ENCODE measurements around the gene MFSD6L. TPM values are rescaled to one million over a fixed set of nuclear protein-coding genes. Genes with fewer than 3 reads are reported as not detected.
A peak's percentile ranks its signal among the peaks of the same experiment; 100 is the strongest.

MFSD6L gene, protein sequence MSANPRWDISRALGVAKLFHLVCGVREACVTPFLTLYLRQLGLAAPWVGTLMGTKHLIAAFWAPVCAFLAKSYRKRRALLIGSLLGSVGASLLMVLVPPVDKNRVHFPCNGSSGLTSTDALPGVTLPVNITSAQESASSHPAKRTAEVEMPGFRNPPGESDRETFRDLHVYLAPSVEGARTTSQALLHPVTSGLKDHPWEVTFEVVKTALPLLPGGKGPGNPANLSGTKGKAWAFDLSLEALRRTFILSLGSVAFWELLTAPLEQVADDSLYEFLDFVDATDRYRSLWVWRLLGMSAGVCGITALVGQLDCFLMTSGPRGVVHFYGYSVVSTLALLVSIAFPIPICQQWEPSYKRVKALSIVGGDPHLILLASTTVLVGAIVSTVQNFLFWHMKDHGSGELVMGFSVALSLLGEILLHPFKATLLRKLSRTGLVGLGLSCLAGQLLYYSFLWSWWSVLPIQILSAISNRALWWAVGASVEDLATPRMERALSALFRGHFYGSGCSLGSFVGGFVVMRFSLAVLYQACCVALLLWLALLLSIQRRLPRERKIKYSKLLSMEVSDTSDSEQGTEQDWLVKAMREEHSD
- total RNA-seq, result 1 to 10 TPM in 1 of 4 donors, under 1 TPM in 3; 0.26 to 1.0 (median 0.65) TPM

DNA sequence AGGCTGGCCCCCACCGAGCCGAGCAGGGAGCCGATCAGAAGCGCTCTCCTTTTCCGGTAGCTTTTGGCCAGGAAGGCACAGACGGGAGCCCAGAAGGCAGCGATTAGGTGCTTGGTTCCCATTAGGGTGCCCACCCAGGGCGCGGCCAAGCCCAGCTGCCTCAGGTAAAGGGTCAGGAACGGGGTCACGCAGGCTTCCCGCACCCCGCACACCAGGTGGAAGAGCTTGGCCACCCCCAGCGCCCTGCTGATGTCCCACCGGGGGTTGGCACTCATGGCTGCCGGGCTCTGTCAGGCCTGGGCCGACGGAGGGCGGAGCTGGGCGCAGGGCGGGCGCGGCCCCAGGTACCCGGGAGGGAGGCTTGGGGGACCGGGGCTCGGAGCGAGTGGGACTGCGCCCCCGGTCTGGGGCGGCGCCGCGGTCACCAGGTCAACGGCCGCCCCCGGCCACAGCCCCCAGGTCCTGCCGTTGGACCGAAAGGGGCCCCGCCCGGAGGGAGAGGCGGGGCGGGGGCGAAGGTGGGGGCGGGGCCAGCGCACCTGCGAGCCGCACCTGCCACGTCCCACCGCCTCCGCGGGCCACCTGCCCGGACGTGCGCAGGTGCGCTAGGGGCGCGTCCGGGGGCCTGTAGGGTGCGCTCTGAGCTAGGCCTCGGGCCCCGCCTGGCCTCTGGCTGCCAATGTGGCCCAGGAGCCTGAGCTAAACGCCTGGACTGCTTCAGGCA is at the start of gene MFSD6L:
MFSD6L (minus strand) TSS at position 520 of the 724 bp plus-strand sequence; CDS start at position 275, 245 bp downstream.
- TF ChIP-seq POLR2A (IDR thresholded peaks at IDR 0.05) (no peak), EP300 (IDR thresholded peaks at IDR 0.05) (no peak), POLR2AphosphoS5 (IDR thresholded peaks at IDR 0.05) (no peak)
- TF ChIP-seq, protein P1, sequence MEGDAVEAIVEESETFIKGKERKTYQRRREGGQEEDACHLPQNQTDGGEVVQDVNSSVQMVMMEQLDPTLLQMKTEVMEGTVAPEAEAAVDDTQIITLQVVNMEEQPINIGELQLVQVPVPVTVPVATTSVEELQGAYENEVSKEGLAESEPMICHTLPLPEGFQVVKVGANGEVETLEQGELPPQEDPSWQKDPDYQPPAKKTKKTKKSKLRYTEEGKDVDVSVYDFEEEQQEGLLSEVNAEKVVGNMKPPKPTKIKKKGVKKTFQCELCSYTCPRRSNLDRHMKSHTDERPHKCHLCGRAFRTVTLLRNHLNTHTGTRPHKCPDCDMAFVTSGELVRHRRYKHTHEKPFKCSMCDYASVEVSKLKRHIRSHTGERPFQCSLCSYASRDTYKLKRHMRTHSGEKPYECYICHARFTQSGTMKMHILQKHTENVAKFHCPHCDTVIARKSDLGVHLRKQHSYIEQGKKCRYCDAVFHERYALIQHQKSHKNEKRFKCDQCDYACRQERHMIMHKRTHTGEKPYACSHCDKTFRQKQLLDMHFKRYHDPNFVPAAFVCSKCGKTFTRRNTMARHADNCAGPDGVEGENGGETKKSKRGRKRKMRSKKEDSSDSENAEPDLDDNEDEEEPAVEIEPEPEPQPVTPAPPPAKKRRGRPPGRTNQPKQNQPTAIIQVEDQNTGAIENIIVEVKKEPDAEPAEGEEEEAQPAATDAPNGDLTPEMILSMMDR (IDR thresholded peaks at IDR 0.05), result no peak
- Histone ChIP-seq H3K4me3 (peak within 1 kb of the TSS; percentile 40), H3K36me3 (no peaks in the 10 kb centered on the region), H3K27me3 (peaks cover 29% of the 10 kb centered on the region), H3K27ac (no peak within 1 kb of the TSS), H3K9me3 (no peaks in the 10 kb centered on the region), H3K4me1 (peaks cover 12% of the 10 kb centered on the region)
- DNase-seq (ENCODE audit: low spot score in 2 of 2), result no peak
- 55% methylated on average over 4 of the region's 62 CpGs for WGBS

DNA sequence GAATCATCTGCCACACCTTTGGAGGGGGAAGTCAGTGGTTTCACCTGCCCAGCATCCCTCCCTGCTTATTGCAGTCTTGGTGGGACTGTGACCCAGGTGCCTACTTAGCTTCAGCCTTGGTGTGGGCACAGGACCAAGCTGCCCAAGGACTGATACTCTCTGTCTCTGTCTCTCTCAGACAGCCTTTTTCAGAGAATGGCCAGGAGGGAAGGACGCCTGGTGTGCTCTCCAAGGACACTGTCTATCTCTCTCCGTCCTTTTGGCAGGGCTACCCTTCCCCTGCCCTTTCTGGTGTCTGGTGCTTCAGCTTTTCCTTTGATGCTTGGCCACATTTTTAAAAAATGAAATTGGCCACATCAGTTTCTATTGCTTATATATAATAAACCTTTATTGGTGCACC is 48.7 kb upstream of the MFSD6L start:
- no peak for TF ChIP-seq POLR2AphosphoS5 (IDR thresholded peaks at IDR 0.05)
- TF ChIP-seq EP300 (IDR thresholded peaks at IDR 0.05), result no peak
- TF ChIP-seq, protein P1 (IDR thresholded peaks at IDR 0.05), result no peak
- TF ChIP-seq POLR2A (IDR thresholded peaks at IDR 0.05), result no peak
- WGBS, result 88% methylated on average over 2 of the region's 2 CpGs
- no peak for DNase-seq (ENCODE audit: low spot score in 2 of 2)
- Histone ChIP-seq H3K27ac (no peak overlapping the region), H3K4me3 (no peak overlapping the region), H3K9me3 (no peaks in the 10 kb centered on the region), H3K27me3 (no peaks in the 10 kb centered on the region), H3K4me1 (peaks cover 8% of the 10 kb centered on the region), H3K36me3 (no peaks in the 10 kb centered on the region)

DNA sequence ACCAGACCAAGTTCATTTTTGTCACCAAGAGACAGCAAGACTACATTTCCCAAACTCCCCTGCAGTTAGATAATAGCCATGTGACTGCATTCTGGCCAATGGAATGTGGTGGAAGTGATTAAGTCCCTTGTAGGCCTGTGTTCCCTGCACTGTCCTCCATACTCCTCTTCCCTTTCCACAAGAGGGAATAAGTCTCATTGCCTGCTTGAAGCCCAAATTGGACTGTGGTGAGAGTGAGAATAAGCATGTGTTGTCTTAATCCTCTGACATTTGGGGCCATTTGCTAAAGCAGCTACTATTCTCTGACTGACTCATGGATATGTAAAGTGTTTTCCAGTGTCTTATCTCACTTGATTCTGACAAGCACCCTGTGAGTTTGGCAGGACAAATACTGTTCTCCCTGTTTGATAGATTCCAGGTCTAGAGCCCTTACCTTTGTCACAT is 47.6 kb upstream of the MFSD6L start:
- H3K9me3 ChIP-seq, result no peaks in the 10 kb centered on the region
- no peak overlapping the region for H3K27ac ChIP-seq
- no peak overlapping the region for H3K4me3 ChIP-seq
- DNase-seq (ENCODE audit: low spot score in 2 of 2), result no peak
- no peak for TF ChIP-seq EP300 (IDR thresholded peaks at IDR 0.05)
- no peak for TF ChIP-seq POLR2AphosphoS5 (IDR thresholded peaks at IDR 0.05)
- TF ChIP-seq, protein P1 (IDR thresholded peaks at IDR 0.05), result no peak
- TF ChIP-seq POLR2A (IDR thresholded peaks at IDR 0.05), result no peak
- peaks cover 8% of the 10 kb centered on the region for H3K4me1 ChIP-seq
- H3K27me3 ChIP-seq, result no peaks in the 10 kb centered on the region
- H3K36me3 ChIP-seq, result no peaks in the 10 kb centered on the region

DNA sequence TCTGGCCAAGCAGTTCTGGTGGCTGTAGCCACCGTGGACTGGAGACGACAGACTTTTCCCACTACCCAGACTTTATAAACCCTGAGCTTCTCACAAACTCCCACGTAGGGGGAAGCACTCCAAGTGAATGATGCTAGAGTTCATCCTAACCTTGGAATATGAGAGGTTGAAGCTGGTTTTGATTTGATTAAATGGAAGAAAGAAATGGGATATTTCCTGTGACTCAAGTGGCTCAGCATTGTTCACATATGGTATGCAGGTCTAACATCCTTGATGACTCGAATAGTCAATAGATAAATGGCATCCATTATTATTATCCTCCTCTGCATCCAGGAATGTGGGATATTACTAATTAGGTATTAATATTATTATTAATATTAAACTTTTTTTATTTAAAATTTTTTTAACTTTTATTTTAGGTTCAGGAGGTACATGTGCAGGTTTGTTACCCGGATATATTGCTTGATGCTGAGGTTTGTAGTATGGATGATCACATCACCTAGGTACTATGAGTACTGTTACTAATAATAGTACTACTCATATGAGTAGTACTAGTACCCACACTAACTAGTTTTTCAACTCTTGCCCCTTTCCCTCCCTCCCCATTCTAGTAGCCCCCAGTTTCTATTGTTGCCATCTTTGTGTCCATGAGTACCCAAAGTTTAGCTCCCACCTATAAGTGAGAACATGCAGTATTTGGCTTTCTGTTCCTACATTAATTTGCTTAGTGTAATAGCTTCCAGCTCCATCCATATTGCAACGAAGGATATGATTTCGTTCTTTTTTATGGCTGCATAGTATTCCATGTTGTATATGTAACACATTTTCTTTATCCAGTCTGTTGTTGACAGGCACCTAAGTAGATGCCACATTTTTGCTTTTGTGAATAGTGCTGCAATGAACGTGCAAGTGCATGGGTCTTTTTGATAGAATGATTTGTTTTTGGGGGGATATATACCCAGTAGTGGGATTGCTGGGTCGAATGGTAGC is 45.4 kb upstream of the MFSD6L start:
- WGBS, result 60% methylated on average over 9 of the region's 9 CpGs
- TF ChIP-seq EP300 (IDR thresholded peaks at IDR 0.05) (no peak), POLR2AphosphoS5 (IDR thresholded peaks at IDR 0.05) (no peak), POLR2A (IDR thresholded peaks at IDR 0.05) (no peak)
- TF ChIP-seq, protein P1 (IDR thresholded peaks at IDR 0.05), result no peak
- DNase-seq (ENCODE audit: low spot score in 2 of 2), result no peak
- H3K4me1 ChIP-seq, result peaks cover 8% of the 10 kb centered on the region
- H3K4me3 ChIP-seq, result no peak overlapping the region
- no peaks in the 10 kb centered on the region for H3K9me3 ChIP-seq
- no peaks in the 10 kb centered on the region for H3K27me3 ChIP-seq
- H3K27ac ChIP-seq, result no peak overlapping the region
- H3K36me3 ChIP-seq, result no peaks in the 10 kb centered on the region
